ENCODE results near the gene RAPGEF4. TPM values are rescaled to one million over a fixed set of nuclear protein-coding genes. Genes with fewer than 3 reads are reported as not detected.

Gene RAPGEF4
- total and polyA plus RNA-seq, 4 donors, result 6.4 to 33.5 (median 8.6) TPM

DNA sequence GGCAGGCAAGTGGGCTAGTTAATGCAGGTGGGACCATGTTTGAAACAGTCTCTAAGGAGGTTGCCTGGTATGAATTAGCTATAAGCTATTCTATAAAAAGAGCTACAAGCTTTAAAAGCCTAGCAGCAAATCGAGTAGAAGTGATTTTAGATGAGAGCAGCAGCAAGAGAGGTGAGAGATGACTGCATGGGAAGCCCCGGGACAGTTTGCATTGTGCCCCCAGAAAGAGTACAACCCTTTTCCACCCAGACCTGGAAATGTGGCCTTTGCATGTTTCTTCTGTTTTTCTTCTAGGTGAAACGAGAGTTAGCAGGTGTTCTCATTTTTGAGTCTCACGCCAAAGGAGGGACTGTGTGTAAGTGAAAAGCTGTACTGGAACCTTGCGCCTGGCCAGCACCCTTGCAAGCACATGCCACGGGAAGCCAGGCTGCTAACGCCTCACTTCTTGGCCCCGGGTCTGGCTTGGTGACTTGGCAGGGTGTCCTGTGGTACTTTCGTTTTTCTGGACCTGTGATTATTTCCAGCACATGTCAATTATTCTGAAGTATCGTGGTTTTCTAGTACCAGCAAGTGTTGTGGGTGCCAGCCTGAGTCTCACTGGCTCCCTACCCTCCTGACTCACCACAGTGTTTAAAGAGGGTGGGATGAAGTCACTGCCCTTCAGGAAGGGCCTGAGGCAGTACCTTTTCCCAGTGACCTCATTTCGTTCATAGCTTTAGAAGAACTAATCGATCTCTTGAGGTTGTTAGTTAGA is 249.7 kb downstream of the RAPGEF4 start:
- H3K4me3 ChIP-seq, result no peak overlapping the region
- peaks cover 0 to 6% (median 0%) of the 10 kb centered on the region in 5 donors for H3K4me1 ChIP-seq (ENCODE audit: control insufficient read depth in 5 of 5, insufficient read depth in 5 of 5, low read length in 5 of 5)
- TF ChIP-seq, protein P1, sequence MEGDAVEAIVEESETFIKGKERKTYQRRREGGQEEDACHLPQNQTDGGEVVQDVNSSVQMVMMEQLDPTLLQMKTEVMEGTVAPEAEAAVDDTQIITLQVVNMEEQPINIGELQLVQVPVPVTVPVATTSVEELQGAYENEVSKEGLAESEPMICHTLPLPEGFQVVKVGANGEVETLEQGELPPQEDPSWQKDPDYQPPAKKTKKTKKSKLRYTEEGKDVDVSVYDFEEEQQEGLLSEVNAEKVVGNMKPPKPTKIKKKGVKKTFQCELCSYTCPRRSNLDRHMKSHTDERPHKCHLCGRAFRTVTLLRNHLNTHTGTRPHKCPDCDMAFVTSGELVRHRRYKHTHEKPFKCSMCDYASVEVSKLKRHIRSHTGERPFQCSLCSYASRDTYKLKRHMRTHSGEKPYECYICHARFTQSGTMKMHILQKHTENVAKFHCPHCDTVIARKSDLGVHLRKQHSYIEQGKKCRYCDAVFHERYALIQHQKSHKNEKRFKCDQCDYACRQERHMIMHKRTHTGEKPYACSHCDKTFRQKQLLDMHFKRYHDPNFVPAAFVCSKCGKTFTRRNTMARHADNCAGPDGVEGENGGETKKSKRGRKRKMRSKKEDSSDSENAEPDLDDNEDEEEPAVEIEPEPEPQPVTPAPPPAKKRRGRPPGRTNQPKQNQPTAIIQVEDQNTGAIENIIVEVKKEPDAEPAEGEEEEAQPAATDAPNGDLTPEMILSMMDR (IDR thresholded peaks at IDR 0.05; ENCODE audit: control extremely low read depth, extremely low read depth), result no peak
- peaks cover 0 to 2% (median 0%) of the 10 kb centered on the region in 4 donors for H3K36me3 ChIP-seq (ENCODE audit: control insufficient read depth in 4 of 4, insufficient read depth in 4 of 4, low read length in 4 of 4)
- ATAC-seq (ENCODE audit: insufficient read depth, low FRiP score) (peak; percentile 76), DNase-seq (no peak)
- no peaks in the 10 kb centered on the region for H3K27me3 ChIP-seq (ENCODE audit: control insufficient read depth in 3 of 3, insufficient read depth in 3 of 3, low read length in 2 of 3)
- 32 to 49% methylated on average over 12 of the region's 12 CpGs for WGBS, 2 donors
- H3K9me3 ChIP-seq (ENCODE audit: control insufficient read depth in 4 of 4, insufficient read depth in 3 of 4, low read length in 3 of 4), result peaks cover 0 to 1% (median 0%) of the 10 kb centered on the region in 4 donors
- H3K9ac ChIP-seq (ENCODE audit: insufficient read depth in 1 of 2, low read length in 2 of 2), result no peak overlapping the region
- peak overlapping the region in 1 of 2 donors; percentile 68 for H3K27ac ChIP-seq (ENCODE audit: low read depth in 1 of 2, low read length in 1 of 2)

DNA sequence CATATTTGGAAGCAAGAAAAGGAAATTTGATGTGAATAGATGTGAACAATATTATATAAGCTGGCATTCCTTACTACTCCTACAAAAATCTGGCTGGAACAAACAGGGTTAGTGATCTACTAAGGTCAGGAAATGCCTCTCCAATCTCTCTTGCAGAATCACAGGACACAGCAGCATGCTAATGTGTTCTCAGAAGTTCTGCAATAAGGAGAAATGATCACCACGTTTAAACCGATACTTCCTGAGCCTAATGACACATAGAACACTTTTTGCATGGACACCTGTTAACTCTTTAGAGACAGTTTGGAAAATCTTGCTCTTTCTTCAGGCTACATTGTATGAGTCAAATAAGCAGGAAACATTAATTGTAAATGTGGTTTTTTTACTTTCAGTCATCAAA is 250.4 kb downstream of the RAPGEF4 start:
- ATAC-seq (ENCODE audit: insufficient read depth, low FRiP score), result no peak

DNA sequence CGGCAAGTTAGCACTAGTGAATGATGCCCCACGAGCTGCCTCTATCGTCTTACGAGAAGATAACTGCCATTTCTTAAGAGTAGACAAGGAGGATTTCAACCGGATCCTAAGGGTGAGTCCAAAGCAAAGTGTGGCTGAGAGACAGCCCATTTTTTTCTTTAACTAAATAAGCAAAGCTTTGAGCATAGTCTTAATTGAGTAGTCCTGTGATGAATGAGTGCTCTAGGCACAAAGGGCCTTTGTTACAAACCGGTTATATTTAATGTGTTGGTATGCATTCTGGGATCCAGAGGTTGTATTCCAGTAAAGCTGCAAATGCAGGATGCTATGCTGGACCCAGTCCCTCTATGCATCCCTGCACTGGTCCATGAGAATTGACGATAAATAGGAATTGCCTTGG is 253.1 kb downstream of the RAPGEF4 start:
- Histone ChIP-seq H3K27me3 (ENCODE audit: control insufficient read depth in 3 of 3, insufficient read depth in 3 of 3, low read length in 2 of 3) (no peaks in the 10 kb centered on the region), H3K4me3 (no peak overlapping the region), H3K27ac (ENCODE audit: low read depth in 1 of 2, low read length in 1 of 2) (no peak overlapping the region), H3K36me3 (ENCODE audit: control insufficient read depth in 4 of 4, insufficient read depth in 4 of 4, low read length in 4 of 4) (peaks cover 0 to 4% (median 0%) of the 10 kb centered on the region in 4 donors), H3K4me1 (ENCODE audit: control insufficient read depth in 5 of 5, insufficient read depth in 5 of 5, low read length in 5 of 5) (peaks cover 0 to 10% (median 0%) of the 10 kb centered on the region in 5 donors), H3K9me3 (ENCODE audit: control insufficient read depth in 4 of 4, insufficient read depth in 3 of 4, low read length in 3 of 4) (peaks cover 0 to 1% (median 0%) of the 10 kb centered on the region in 4 donors), H3K9ac (ENCODE audit: insufficient read depth in 1 of 2, low read length in 2 of 2) (no peak overlapping the region)
- no peak for ATAC-seq (ENCODE audit: insufficient read depth, low FRiP score)
- TF ChIP-seq, protein P1 (IDR thresholded peaks at IDR 0.05; ENCODE audit: control extremely low read depth, extremely low read depth), result no peak
- 91% methylated on average over 7 of the region's 7 CpGs for WGBS, 2 donors
- no peak for DNase-seq

More for the DNA sequence above, 250.4 kb downstream of the RAPGEF4 start:
- Histone ChIP-seq H3K36me3 (ENCODE audit: control insufficient read depth in 4 of 4, insufficient read depth in 4 of 4, low read length in 4 of 4) (peaks cover 0 to 3% (median 0%) of the 10 kb centered on the region in 4 donors), H3K27ac (ENCODE audit: low read depth in 1 of 2, low read length in 1 of 2) (no peak overlapping the region), H3K27me3 (ENCODE audit: control insufficient read depth in 3 of 3, insufficient read depth in 3 of 3, low read length in 2 of 3) (no peaks in the 10 kb centered on the region), H3K4me1 (ENCODE audit: control insufficient read depth in 5 of 5, insufficient read depth in 5 of 5, low read length in 5 of 5) (peaks cover 0 to 10% (median 0%) of the 10 kb centered on the region in 5 donors), H3K9ac (ENCODE audit: insufficient read depth in 1 of 2, low read length in 2 of 2) (no peak overlapping the region), H3K4me3 (no peak overlapping the region), H3K9me3 (ENCODE audit: control insufficient read depth in 4 of 4, insufficient read depth in 3 of 4, low read length in 3 of 4) (peaks cover 0 to 1% (median 0%) of the 10 kb centered on the region in 4 donors)
- TF ChIP-seq, protein P1 (IDR thresholded peaks at IDR 0.05; ENCODE audit: control extremely low read depth, extremely low read depth), result no peak
- WGBS, 2 donors, result 1 to 3% methylated on average over 2 of the region's 2 CpGs
- no peak for DNase-seq
